HTR-8/SVneo (cell line): ENCODE results near the gene LRATD1.

Experiments used
- DNase-seq: peaks from one replicate; pipeline ENCODE4 v3.0.0; 2011; ENCODE audit warnings: low spot score, mixed read lengths; ENCODE audit not compliant: insufficient read length
- FAIRE-seq: peaks from 2 replicates; lab custom pipeline; 2011; peaks lifted over from hg19 to GRCh38; lab: Jason Lieb, UNC

LRATD1 gene

GRCh38 chr2:14633061-14633460, 544 bp downstream of the LRATD1 start:
- FAIRE-seq (peak; percentile 26), DNase-seq (no peak)

GRCh38 chr2:14633461-14634181, 1.1 kb downstream of the LRATD1 start:
- FAIRE-seq: no peak
- no peak for DNase-seq

- DNase-seq: no peak
- FAIRE-seq: no peak
Measured at GRCh38 chr2:14634182-14634488, 1.6 kb downstream of the LRATD1 start.

- FAIRE-seq (no peak), DNase-seq (no peak)
Measured at GRCh38 chr2:14634489-14635390, 2.2 kb downstream of the LRATD1 start.

GRCh38 chr2:14635391-14635871, 2.9 kb downstream of the LRATD1 start:
- DNase-seq: no peak
- no peak for FAIRE-seq

- DNase-seq: no peak
- no peak for FAIRE-seq
Measured at GRCh38 chr2:14638488-14638887, 6.0 kb downstream of the LRATD1 start.

GRCh38 chr2:14641116-14641515, 8.6 kb downstream of the LRATD1 start:
- DNase-seq (no peak), FAIRE-seq (no peak)

GRCh38 chr2:14642499-14642898, 10.0 kb downstream of the LRATD1 start:
- no peak for FAIRE-seq
- DNase-seq: no peak

GRCh38 chr2:14647714-14648113, 15.2 kb downstream of the LRATD1 start:
- no peak for DNase-seq
- no peak for FAIRE-seq

- no peak for DNase-seq
- no peak for FAIRE-seq
Measured at GRCh38 chr2:14650066-14650465, 17.5 kb downstream of the LRATD1 start.

GRCh38 chr2:14654835-14655282, 22.3 kb downstream of the LRATD1 start:
- no peak for FAIRE-seq
- DNase-seq: no peak

GRCh38 chr2:14656146-14656545, 23.6 kb downstream of the LRATD1 start:
- FAIRE-seq (no peak), DNase-seq (no peak)

GRCh38 chr2:14661163-14661562, 28.6 kb downstream of the LRATD1 start:
- DNase-seq (no peak), FAIRE-seq (no peak)

- no peak for FAIRE-seq
- no peak for DNase-seq
Measured at GRCh38 chr2:14673351-14673875, 40.9 kb downstream of the LRATD1 start.

- FAIRE-seq: no peak
Measured at GRCh38 chr2:14675489-14675888, 43.0 kb downstream of the LRATD1 start.

GRCh38 chr2:14676371-14676770, 43.9 kb downstream of the LRATD1 start:
- FAIRE-seq: no peak
- DNase-seq: no peak

More at GRCh38 chr2:14675489-14675888, 43.0 kb downstream of the LRATD1 start:
- no peak for DNase-seq

- DNase-seq (no peak), FAIRE-seq (no peak)
Measured at GRCh38 chr2:14677039-14677438, 44.5 kb downstream of the LRATD1 start.

GRCh38 chr2:14678761-14679160, 46.2 kb downstream of the LRATD1 start:
- DNase-seq: no peak
- no peak for FAIRE-seq

GRCh38 chr2:14681608-14682007, 49.1 kb downstream of the LRATD1 start:
- DNase-seq (no peak), FAIRE-seq (no peak)
